ENCODE measurements around the gene ASS1.

DNA sequence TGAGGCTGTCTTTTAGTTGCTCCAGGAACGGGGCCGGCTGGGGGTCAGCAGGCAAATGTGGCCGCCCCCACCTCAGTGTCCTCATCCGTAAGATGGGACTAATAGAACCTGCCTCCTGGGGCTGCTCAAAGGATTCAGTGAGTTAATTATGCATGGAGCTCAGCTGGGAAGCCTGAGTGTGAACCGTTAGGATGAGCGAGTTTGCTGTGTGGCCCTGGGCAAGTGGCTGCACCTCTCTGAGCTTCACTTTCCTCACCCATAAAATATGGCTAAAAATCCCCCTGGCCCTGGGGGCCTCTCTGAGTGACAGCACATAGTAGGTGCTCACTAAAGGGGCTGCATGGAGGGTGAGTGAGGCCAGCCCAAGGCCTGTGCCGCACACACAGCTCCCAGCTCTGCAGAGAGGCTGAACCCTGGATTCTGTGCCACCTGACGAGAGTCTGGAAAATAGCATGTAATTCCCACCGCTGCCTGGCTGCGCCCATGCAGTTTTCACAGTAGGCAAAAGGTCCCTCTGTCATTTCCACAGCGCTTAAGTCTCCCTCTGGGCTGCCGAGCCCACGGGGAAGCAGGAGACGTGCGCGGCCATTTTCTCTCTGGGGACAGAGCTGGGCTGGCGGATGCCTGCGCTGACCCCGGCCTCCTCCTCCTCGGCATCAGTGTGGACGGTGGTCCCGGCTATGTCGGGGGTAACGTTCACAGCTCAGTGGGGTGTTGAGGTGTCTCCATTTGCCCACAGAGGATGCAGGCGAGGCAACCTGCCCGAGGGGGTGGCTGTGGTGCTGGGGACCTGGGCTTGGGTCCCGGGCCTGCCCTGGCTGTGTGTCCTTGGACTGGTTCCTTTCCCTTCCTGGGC is 18.2 kb downstream of the ASS1 start:
- TF ChIP-seq, protein P1, sequence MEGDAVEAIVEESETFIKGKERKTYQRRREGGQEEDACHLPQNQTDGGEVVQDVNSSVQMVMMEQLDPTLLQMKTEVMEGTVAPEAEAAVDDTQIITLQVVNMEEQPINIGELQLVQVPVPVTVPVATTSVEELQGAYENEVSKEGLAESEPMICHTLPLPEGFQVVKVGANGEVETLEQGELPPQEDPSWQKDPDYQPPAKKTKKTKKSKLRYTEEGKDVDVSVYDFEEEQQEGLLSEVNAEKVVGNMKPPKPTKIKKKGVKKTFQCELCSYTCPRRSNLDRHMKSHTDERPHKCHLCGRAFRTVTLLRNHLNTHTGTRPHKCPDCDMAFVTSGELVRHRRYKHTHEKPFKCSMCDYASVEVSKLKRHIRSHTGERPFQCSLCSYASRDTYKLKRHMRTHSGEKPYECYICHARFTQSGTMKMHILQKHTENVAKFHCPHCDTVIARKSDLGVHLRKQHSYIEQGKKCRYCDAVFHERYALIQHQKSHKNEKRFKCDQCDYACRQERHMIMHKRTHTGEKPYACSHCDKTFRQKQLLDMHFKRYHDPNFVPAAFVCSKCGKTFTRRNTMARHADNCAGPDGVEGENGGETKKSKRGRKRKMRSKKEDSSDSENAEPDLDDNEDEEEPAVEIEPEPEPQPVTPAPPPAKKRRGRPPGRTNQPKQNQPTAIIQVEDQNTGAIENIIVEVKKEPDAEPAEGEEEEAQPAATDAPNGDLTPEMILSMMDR (conservative IDR thresholded peaks at IDR 0.05; ENCODE audit: low read depth, low read length), result no peak
- TF ChIP-seq EZH2 (IDR thresholded peaks at IDR 0.05; ENCODE audit: low read length, unreplicated experiment), result no peak
- no peak for TF ChIP-seq EZH2phosphoT487 (IDR thresholded peaks at IDR 0.05; ENCODE audit: borderline replicate concordance, low read length)
